Measurements from ENCODE around the gene TMEM97.

Gene TMEM97

GRCh38 chr17:28324781-28325180 is 5.8 kb downstream of the TMEM97 start:
- Mint-ChIP-seq H3K36me3 (peaks cover 29% of the 10 kb centered on the region), H3K4me1 (peaks cover 26% of the 10 kb centered on the region)

DNA sequence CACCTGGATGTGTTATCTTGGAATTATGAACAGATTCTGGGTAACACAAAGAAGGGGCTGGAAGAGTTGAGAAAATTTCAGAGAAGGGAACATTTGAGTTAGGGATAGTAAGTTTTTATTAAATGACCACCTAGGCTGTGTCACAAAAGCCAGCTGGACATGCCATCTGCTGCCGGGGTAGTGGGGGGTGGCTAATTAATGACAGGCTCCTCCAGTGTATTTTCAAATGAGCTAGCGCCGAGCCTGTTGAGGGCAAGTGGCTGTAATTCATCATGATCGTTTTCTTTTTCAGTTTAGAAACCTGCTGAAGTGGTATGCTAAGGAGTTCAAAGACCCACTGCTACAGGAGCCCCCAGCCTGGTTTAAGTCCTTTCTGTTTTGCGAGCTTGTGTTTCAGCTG is 6.2 kb downstream of the TMEM97 start:
- Mint-ChIP-seq H3K27me3 (no peaks in the 10 kb centered on the region), H3K4me3 (no peak overlapping the region), H3K9me3 (no peaks in the 10 kb centered on the region), H3K36me3 (peaks cover 29% of the 10 kb centered on the region), H3K4me1 (peaks cover 22% of the 10 kb centered on the region), H3K27ac (no peak overlapping the region)
- CTCF ChIA-PET: no interaction called here
- no peak for DNase-seq

More at GRCh38 chr17:28324781-28325180, 5.8 kb downstream of the TMEM97 start:
- H3K4me3 Mint-ChIP-seq: no peak overlapping the region
- no peaks in the 10 kb centered on the region for H3K9me3 Mint-ChIP-seq
- no peak for DNase-seq
- CTCF ChIA-PET: no interaction called here
- no peak overlapping the region for H3K27ac Mint-ChIP-seq
- no peaks in the 10 kb centered on the region for H3K27me3 Mint-ChIP-seq

DNA sequence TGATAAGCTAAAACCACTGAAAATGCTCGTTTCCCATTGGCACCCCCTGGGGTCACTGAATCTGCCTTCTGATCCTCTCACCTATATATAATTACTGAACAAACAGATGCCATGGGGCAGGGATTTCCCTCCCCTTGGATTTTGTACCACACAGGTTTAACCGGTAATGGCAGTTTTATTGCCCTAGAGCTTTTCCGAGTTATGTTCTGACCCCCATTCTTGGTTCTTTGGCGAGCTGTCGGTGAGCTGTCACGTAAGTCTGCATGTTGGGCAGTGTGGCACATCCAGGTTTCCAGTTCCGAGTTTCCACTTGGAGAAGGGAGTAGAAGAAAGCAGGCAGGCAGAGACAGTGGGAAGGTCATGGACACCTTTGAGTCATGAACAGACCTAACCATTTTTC is 7.1 kb downstream of the TMEM97 start:
- CTCF ChIA-PET: no interaction called here

GRCh38 chr17:28327031-28327607 is 8.1 kb downstream of the TMEM97 start:
- CTCF ChIA-PET: no interaction called here
- H3K27ac Mint-ChIP-seq: no peak overlapping the region
- peaks cover 24% of the 10 kb centered on the region for H3K36me3 Mint-ChIP-seq
- no peak overlapping the region for H3K4me3 Mint-ChIP-seq
- no peak for DNase-seq
- peaks cover 5% of the 10 kb centered on the region for H3K4me1 Mint-ChIP-seq
- no peaks in the 10 kb centered on the region for H3K9me3 Mint-ChIP-seq
- no peaks in the 10 kb centered on the region for H3K27me3 Mint-ChIP-seq

More for the DNA sequence above, 7.1 kb downstream of the TMEM97 start:
- H3K4me3 Mint-ChIP-seq: no peak overlapping the region
- H3K27ac Mint-ChIP-seq: no peak overlapping the region
- H3K9me3 Mint-ChIP-seq: no peaks in the 10 kb centered on the region
- peaks cover 25% of the 10 kb centered on the region for H3K36me3 Mint-ChIP-seq
- no peak for DNase-seq
- H3K4me1 Mint-ChIP-seq: peaks cover 13% of the 10 kb centered on the region
- H3K27me3 Mint-ChIP-seq: no peaks in the 10 kb centered on the region

- H3K4me1 Mint-ChIP-seq: peaks cover 4% of the 10 kb centered on the region
- H3K36me3 Mint-ChIP-seq: peaks cover 22% of the 10 kb centered on the region
- no peaks in the 10 kb centered on the region for H3K9me3 Mint-ChIP-seq
- H3K27me3 Mint-ChIP-seq: no peaks in the 10 kb centered on the region
- DNase-seq: no peak
- no peak overlapping the region for H3K4me3 Mint-ChIP-seq
- CTCF ChIA-PET: no interaction called here
- no peak overlapping the region for H3K27ac Mint-ChIP-seq
These were observed 8.7 kb downstream of the TMEM97 start for GRCh38 chr17:28327709-28328108.

- no peak overlapping the region for H3K4me3 Mint-ChIP-seq
- no peaks in the 10 kb centered on the region for H3K9me3 Mint-ChIP-seq
- no peak overlapping the region for H3K27ac Mint-ChIP-seq
- peaks cover 2% of the 10 kb centered on the region for H3K4me1 Mint-ChIP-seq
- DNase-seq: no peak
- CTCF ChIA-PET: no interaction called here
- no peaks in the 10 kb centered on the region for H3K27me3 Mint-ChIP-seq
- peaks cover 22% of the 10 kb centered on the region for H3K36me3 Mint-ChIP-seq
These were observed 9.3 kb downstream of the TMEM97 start for GRCh38 chr17:28328325-28328724.

GRCh38 chr17:28330671-28331070 is 11.7 kb downstream of the TMEM97 start:
- no peak for DNase-seq
- Mint-ChIP-seq H3K27ac (peak overlapping the region; percentile 28), H3K9me3 (no peaks in the 10 kb centered on the region), H3K36me3 (peaks cover 22% of the 10 kb centered on the region), H3K4me3 (no peak overlapping the region), H3K27me3 (no peaks in the 10 kb centered on the region), H3K4me1 (peaks cover 24% of the 10 kb centered on the region)
- CTCF ChIA-PET: no interaction called here

DNA sequence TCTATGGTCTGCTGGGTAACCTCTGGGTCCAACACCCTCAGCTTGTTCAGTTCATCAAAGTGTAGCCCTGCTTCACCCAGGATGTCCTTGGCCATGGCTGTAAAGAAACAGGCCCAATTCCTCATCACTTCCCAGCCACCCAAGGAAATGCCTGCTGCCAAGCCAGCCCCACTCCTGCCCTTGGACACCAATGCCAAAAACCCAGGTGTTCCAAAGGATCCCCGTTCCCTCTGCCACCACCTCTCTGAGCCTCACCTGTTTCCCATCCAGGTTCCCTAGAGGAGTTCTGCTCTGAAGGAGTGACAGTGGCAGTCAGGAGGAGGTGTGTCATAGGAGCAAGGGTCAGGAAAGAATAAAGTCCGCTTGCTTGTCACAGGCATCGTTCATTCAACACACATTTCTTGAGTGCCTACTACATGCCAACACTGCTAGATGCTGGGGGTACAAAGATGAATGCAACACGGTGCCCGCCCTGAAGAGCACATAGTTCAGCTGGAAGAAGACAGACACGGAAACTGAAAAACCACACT is 13.0 kb downstream of the TMEM97 start:
- Mint-ChIP-seq H3K27ac (no peak overlapping the region), H3K4me1 (peaks cover 34% of the 10 kb centered on the region), H3K4me3 (no peak overlapping the region), H3K36me3 (peaks cover 17% of the 10 kb centered on the region), H3K9me3 (no peaks in the 10 kb centered on the region), H3K27me3 (no peaks in the 10 kb centered on the region)
- no peak for DNase-seq
- CTCF ChIA-PET: no interaction called here

DNA sequence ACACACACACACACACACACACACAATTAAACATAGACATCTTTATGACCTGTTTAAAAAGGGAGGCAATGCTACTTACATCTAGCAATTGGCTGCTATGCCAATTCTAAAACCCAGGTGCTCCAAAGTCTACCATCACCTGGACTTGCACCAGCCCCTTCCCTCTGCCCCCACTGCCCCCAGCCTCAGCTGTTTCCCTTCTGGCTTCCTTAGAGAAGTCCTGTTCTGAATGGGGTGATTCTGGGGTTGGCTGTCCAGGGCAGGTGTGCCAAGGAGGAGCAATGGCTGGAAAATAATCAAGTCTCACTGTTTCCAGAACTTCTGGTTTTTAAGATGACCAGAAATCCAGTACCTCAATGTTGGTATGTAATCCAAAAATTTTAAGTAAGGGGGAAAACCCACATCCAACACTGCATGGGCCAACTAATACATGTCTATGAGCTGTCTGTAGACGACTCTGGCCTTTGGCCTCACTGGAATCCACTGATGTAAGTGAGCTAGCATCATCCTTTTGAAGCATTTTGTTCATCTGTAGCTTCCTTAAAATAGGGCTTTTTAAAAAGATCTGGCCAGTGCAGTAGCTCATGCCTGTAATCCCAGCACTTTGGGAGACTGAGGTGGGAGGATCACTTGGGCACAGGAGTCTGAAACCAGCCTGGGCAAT is 14.2 kb downstream of the TMEM97 start:
- Mint-ChIP-seq H3K9me3 (no peaks in the 10 kb centered on the region), H3K27ac (no peak overlapping the region), H3K27me3 (no peaks in the 10 kb centered on the region), H3K4me1 (peaks cover 46% of the 10 kb centered on the region), H3K4me3 (no peak overlapping the region), H3K36me3 (peaks cover 11% of the 10 kb centered on the region)
- CTCF ChIA-PET: interaction anchor here (0.6 kb wide), 1 partner anchor 25 kb away, joined by 3 read pairs; no protein-coding TSS in a partner anchor
- no peak for DNase-seq

GRCh38 chr17:28334171-28334570 is 15.2 kb downstream of the TMEM97 start:
- H3K4me1 Mint-ChIP-seq: peaks cover 51% of the 10 kb centered on the region
- no peaks in the 10 kb centered on the region for H3K9me3 Mint-ChIP-seq
- no peak for DNase-seq
- H3K27ac Mint-ChIP-seq: no peak overlapping the region
- H3K4me3 Mint-ChIP-seq: peak overlapping the region; percentile 99
- CTCF ChIA-PET: interaction anchor here (0.6 kb wide), 1 partner anchor 24 kb away, joined by 3 read pairs; no protein-coding TSS in a partner anchor
- no peaks in the 10 kb centered on the region for H3K27me3 Mint-ChIP-seq
- H3K36me3 Mint-ChIP-seq: peaks cover 4% of the 10 kb centered on the region

- Mint-ChIP-seq H3K27ac (peak overlapping the region; percentile 98), H3K9me3 (no peaks in the 10 kb centered on the region), H3K4me3 (peak overlapping the region; percentile 99), H3K27me3 (no peaks in the 10 kb centered on the region), H3K4me1 (peaks cover 53% of the 10 kb centered on the region), H3K36me3 (peaks cover 6% of the 10 kb centered on the region)
- DNase-seq: no peak
- CTCF ChIA-PET: no interaction called here
These were observed 15.7 kb downstream of the TMEM97 start for GRCh38 chr17:28334666-28335200.

DNA sequence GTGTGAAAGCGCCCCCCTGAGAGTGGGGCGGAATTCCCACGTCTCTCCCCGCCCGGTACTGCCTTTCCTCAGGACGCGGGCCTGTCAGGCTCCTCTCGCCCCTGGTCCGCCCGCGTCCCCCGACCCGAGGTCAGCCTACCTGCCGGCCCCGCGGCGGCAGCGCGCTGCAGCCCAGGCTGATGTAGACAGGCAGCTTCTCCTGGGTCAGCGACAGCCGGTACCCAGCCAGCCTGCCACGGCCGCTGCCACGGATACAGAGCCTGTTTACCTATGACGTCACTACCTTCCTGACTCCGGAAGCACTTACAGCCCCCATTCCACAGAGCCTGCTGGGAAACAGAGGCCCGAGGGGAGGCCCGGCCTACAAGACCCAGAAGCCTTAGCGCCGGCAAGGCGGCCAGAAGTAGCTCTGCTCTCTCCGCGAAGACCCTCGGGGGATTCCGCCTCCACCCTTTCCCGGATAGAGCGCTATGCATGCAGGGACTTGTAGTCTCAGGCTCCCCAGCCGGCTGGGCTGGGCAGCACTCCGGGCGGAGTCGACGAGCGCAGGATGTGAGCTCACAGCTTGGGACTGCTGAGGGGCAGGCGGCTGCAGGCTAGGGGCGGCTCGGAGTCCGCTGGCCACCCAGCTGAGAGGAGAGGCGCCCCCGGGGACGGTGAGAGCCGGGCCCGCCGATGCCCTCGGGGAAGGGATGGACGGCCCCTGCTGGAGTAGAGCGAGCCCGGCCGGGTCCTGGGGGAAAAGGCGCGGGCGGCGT is 16.4 kb downstream of the TMEM97 start, which contains the start of the genes IFT20 and TNFAIP1:
Gene IFT20, minus strand, starts transcription at position 272 of the 758 bp plus-strand sequence. CDS start 3,487 bp downstream, outside the sequence.
Gene TNFAIP1, plus strand, starts transcription at position 561 of the 758 bp plus-strand sequence. CDS start 3,761 bp downstream, outside the sequence.
- Mint-ChIP-seq H3K27ac (peak within 1 kb of the TSS; percentile 98), H3K36me3 (peaks cover 9% of the 10 kb centered on the region), H3K4me1 (peaks cover 53% of the 10 kb centered on the region), H3K27me3 (no peaks in the 10 kb centered on the region), H3K4me3 (peak within 1 kb of the TSS; percentile 99), H3K9me3 (no peaks in the 10 kb centered on the region)
- CTCF ChIA-PET: interaction anchor here (0.8 to 1.7 kb wide), 4 partner anchors 11 to 102 kb away, joined by 3 to 10 read pairs (median 4); partner anchors contain the start of gene POLDIP2
- peak; percentile 99 for DNase-seq

- H3K36me3 Mint-ChIP-seq: peaks cover 10% of the 10 kb centered on the region
- CTCF ChIA-PET: interaction anchor here (0.8 to 1.7 kb wide), 4 partner anchors 10 to 103 kb away, joined by 3 to 10 read pairs (median 4); partner anchors contain the start of gene POLDIP2
- H3K27me3 Mint-ChIP-seq: no peaks in the 10 kb centered on the region
- no peaks in the 10 kb centered on the region for H3K9me3 Mint-ChIP-seq
- H3K27ac Mint-ChIP-seq: peak overlapping the region; percentile 98
- peaks cover 53% of the 10 kb centered on the region for H3K4me1 Mint-ChIP-seq
- DNase-seq: peak; percentile 52
- peak overlapping the region; percentile 99 for H3K4me3 Mint-ChIP-seq
These were observed 17.2 kb downstream of the TMEM97 start for GRCh38 chr17:28335959-28336871.

All from activated naive CD4-positive, alpha-beta T cell treated with anti-CD3 and anti-CD28 coated beads, Interleukin-2, amount 10 ng/mL, durations not matched to agents 7 days and 5 days (primary cell).